IMR-90 (cell line): ENCODE data around the gene ZNF621. TPM values are rescaled to one million over a fixed set of nuclear protein-coding genes. Genes with fewer than 3 reads are reported as not detected.

Source experiments
- FOS ChIP-seq: fragments of 150-350 bp; IDR thresholded peaks from 2 replicates; pipeline ENCODE4 v1.6.1; 2016; ENCODE audit warnings: low read depth, low read length
- polyA plus RNA-seq, 3 experiments: library from polyadenylated mRNA; depleted of rRNA; stranded (reverse); fragments of >200 nt; gene quantifications; 2 replicates each; pipeline ENCODE4 v1.2.3, GENCODE V29; 2012; ENCODE audit warnings: low replicate concordance in 1 of 3
- total RNA-seq: library from RNA; depleted of rRNA; stranded (reverse); fragments of >200 nt; gene quantifications from 2 replicates; pipeline ENCODE4 v1.2.3, GENCODE V29; 2012
- TF ChIP-seq, protein P1 (sequence below): conservative IDR thresholded peaks from 2 replicates; pipeline ENCODE4 v1.5.1; 2012; ENCODE audit warnings: mild to moderate bottlenecking, low read depth, low read length, improper control_type of control experiment

Gene ZNF621
- total and polyA plus RNA-seq, 2 of the 4 experiments (the other 2 are of a cell fraction) = 7.3 to 8.3 TPM

DNA sequence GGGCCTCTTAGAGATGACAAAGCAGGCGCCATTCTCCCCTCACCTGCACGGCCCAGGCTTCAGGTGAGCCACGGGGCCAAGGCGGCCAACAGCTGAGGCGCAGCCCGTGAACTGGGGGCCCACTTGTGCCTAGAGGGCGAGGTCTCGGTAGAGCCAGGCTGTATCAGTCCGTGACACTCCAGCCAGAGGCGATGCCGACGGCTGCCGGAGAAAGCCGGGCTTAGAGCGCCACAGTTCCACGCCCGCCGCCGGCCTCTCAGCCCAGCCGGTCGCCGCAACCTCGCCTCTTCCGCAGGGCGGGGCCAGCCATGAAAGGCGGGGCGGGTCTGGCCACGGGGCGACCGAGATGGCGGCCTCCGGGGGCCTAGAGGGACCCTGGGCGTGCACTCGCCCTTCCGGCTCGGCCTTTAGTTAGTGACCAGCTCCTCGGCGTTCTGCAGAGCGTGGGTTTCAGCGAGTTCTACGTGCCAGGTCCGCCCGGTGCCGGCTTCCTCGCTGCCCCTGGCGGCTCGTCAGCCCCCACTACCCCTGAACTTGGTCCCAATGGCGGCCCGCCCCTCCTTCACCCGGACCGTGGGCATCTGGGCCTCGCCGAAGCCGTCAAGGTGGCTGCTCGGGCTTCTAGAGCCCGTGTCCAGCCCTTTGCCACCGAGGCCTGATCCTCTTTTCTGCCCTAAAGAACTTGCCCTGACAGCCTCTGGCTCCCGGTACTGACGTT lies at the start of gene ZNF621 (continued):
- TF ChIP-seq, protein P1, sequence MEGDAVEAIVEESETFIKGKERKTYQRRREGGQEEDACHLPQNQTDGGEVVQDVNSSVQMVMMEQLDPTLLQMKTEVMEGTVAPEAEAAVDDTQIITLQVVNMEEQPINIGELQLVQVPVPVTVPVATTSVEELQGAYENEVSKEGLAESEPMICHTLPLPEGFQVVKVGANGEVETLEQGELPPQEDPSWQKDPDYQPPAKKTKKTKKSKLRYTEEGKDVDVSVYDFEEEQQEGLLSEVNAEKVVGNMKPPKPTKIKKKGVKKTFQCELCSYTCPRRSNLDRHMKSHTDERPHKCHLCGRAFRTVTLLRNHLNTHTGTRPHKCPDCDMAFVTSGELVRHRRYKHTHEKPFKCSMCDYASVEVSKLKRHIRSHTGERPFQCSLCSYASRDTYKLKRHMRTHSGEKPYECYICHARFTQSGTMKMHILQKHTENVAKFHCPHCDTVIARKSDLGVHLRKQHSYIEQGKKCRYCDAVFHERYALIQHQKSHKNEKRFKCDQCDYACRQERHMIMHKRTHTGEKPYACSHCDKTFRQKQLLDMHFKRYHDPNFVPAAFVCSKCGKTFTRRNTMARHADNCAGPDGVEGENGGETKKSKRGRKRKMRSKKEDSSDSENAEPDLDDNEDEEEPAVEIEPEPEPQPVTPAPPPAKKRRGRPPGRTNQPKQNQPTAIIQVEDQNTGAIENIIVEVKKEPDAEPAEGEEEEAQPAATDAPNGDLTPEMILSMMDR = no peak
- TF ChIP-seq FOS = no peak
